Astrocyte (in vitro differentiated cells and primary cell): Measurements from ENCODE around the gene NXPH3. TPM values are rescaled to one million over a fixed set of nuclear protein-coding genes. Genes with fewer than 3 reads are reported as not detected.

ENCODE experiments used
- DNase-seq: peaks from one replicate; pipeline ENCODE4 v3.0.0-alpha.2; 2010; ENCODE audit warnings: low read depth
- FAIRE-seq: peaks from 2 replicates; lab custom pipeline; 2011; peaks lifted over from hg19 to GRCh38; lab: Jason Lieb, UNC
- H2AFZ ChIP-seq: 2 replicates; pipeline ENCODE4 v1.6.0; 2012; ENCODE audit warnings: low read depth, low read length, inconsistent platforms
- H3K27ac ChIP-seq: 2 replicates; pipeline ENCODE4 v1.5.1; 2011; ENCODE audit warnings: low read depth, low read length, inconsistent platforms
- H3K27me3 ChIP-seq: 2 replicates; pipeline ENCODE4 v1.6.0; 2011; ENCODE audit warnings: low read length, inconsistent platforms; ENCODE audit not compliant: insufficient read depth
- H3K36me3 ChIP-seq: 2 replicates; pipeline ENCODE4 v1.5.1; 2011; ENCODE audit warnings: low read length, inconsistent platforms; ENCODE audit not compliant: insufficient read depth
- H3K4me1 ChIP-seq: 2 replicates; pipeline ENCODE4 v1.5.1; 2011; ENCODE audit warnings: low read length, inconsistent platforms; ENCODE audit not compliant: insufficient read depth
- H3K4me2 ChIP-seq: 2 replicates; pipeline ENCODE4 v1.6.0; 2012; ENCODE audit warnings: low read length, inconsistent platforms
- H3K4me3 ChIP-seq: 2 replicates; pipeline ENCODE4 v1.5.1; 2011; ENCODE audit warnings: low read depth, mild to moderate bottlenecking, low read length, inconsistent platforms; ENCODE audit not compliant: insufficient read depth
- H3K79me2 ChIP-seq: 2 replicates; pipeline ENCODE4 v1.6.0; 2012; ENCODE audit warnings: mild to moderate bottlenecking, low read length, inconsistent platforms; ENCODE audit not compliant: insufficient read depth
- H3K9ac ChIP-seq: 2 replicates; pipeline ENCODE4 v1.6.0; 2012; ENCODE audit warnings: mild to moderate bottlenecking, low read length, inconsistent platforms
- H3K9me3 ChIP-seq: 2 replicates; pipeline ENCODE4 v1.5.1; 2012; ENCODE audit warnings: low read depth, mild to moderate bottlenecking, low read length, inconsistent platforms; ENCODE audit not compliant: insufficient read depth
- H4K20me1 ChIP-seq: 2 replicates; pipeline ENCODE4 v1.6.0; 2012; ENCODE audit warnings: low read length, inconsistent platforms; ENCODE audit not compliant: insufficient read depth
- H3K27ac Mint-ChIP-seq: one replicate; pipeline ENCODE4 v1.8.0; 2021; ENCODE audit warnings: mild to moderate bottlenecking, mixed read lengths; ENCODE audit not compliant: unreplicated experiment
- H3K27me3 Mint-ChIP-seq: one replicate; pipeline ENCODE4 v1.8.0; 2021; ENCODE audit warnings: low read depth, mixed read lengths; ENCODE audit not compliant: unreplicated experiment
- H3K36me3 Mint-ChIP-seq: one replicate; pipeline ENCODE4 v1.8.0; 2021; ENCODE audit warnings: low read depth, mixed read lengths; ENCODE audit not compliant: unreplicated experiment
- H3K4me1 Mint-ChIP-seq: one replicate; pipeline ENCODE4 v1.8.0; 2021; ENCODE audit warnings: low read depth, mixed read lengths; ENCODE audit not compliant: unreplicated experiment
- H3K4me3 Mint-ChIP-seq: one replicate; pipeline ENCODE4 v1.8.0; 2021; ENCODE audit warnings: mild to moderate bottlenecking, moderate library complexity, mixed read lengths; ENCODE audit not compliant: unreplicated experiment
- H3K9me3 Mint-ChIP-seq: one replicate; pipeline ENCODE4 v1.8.0; 2021; ENCODE audit warnings: mild to moderate bottlenecking, mixed read lengths; ENCODE audit not compliant: unreplicated experiment
- CTCF ChIP-seq: IDR thresholded peaks from 2 replicates; pipeline ENCODE4 v1.5.1; 2011; ENCODE audit warnings: low read depth, mild to moderate bottlenecking, inconsistent platforms, low read length, moderate library complexity; ENCODE audit not compliant: insufficient read depth
- EZH2 ChIP-seq: IDR thresholded peaks from 2 replicates; pipeline ENCODE4 v1.6.1; 2012; ENCODE audit warnings: mild to moderate bottlenecking, low read length, inconsistent platforms; ENCODE audit not compliant: insufficient read depth
- total RNA-seq: library from RNA; stranded (reverse); gene quantifications from 2 replicates; pipeline ENCODE4 v1.2.1, GENCODE V29; 2021

NXPH3 gene
- total RNA-seq, 1 donor from 2014 or later: 0.43 TPM

GRCh38 chr17:49530118-49530517 is 45.6 kb upstream of the NXPH3 start:
- no peak for DNase-seq
- Mint-ChIP-seq H3K27me3 (peaks cover 74% of the 10 kb centered on the region), H3K4me1 (no peaks in the 10 kb centered on the region), H3K36me3 (peaks cover 2% of the 10 kb centered on the region), H3K4me3 (no peak overlapping the region), H3K27ac (no peak overlapping the region), H3K9me3 (no peaks in the 10 kb centered on the region)
- Histone ChIP-seq H3K27me3 (peaks cover 46% of the 10 kb centered on the region), H3K4me2 (no peak overlapping the region), H3K27ac (no peak overlapping the region), H3K9me3 (no peaks in the 10 kb centered on the region), H3K79me2 (no peaks in the 10 kb centered on the region), H3K4me1 (no peaks in the 10 kb centered on the region), H3K9ac (no peak overlapping the region), H4K20me1 (no peaks in the 10 kb centered on the region), H3K36me3 (no peaks in the 10 kb centered on the region), H2AFZ (no peak overlapping the region), H3K4me3 (no peak overlapping the region)
- no peak for FAIRE-seq
- TF ChIP-seq EZH2 (no peak), CTCF (no peak)

GRCh38 chr17:49543860-49544259 is 31.8 kb upstream of the NXPH3 start:
- Histone ChIP-seq H3K27ac (no peak overlapping the region), H3K9ac (no peak overlapping the region), H2AFZ (no peak overlapping the region), H3K36me3 (no peaks in the 10 kb centered on the region), H4K20me1 (no peaks in the 10 kb centered on the region), H3K79me2 (no peaks in the 10 kb centered on the region), H3K9me3 (no peaks in the 10 kb centered on the region), H3K4me1 (no peaks in the 10 kb centered on the region), H3K4me3 (no peak overlapping the region), H3K4me2 (no peak overlapping the region), H3K27me3 (peaks cover 7% of the 10 kb centered on the region)
- Mint-ChIP-seq H3K4me1 (no peaks in the 10 kb centered on the region), H3K4me3 (no peak overlapping the region), H3K36me3 (no peaks in the 10 kb centered on the region), H3K9me3 (peaks cover 16% of the 10 kb centered on the region), H3K27me3 (peaks cover 53% of the 10 kb centered on the region), H3K27ac (no peak overlapping the region)
- FAIRE-seq (no peak), DNase-seq (no peak)
- TF ChIP-seq EZH2: no peak
- no peak for TF ChIP-seq CTCF

GRCh38 chr17:49545007-49545660 is 30.5 kb upstream of the NXPH3 start:
- no peak overlapping the region for H2AFZ ChIP-seq
- Mint-ChIP-seq H3K4me3 (no peak overlapping the region), H3K9me3 (peaks cover 13% of the 10 kb centered on the region), H3K27ac (no peak overlapping the region), H3K4me1 (no peaks in the 10 kb centered on the region), H3K27me3 (peaks cover 61% of the 10 kb centered on the region), H3K36me3 (no peaks in the 10 kb centered on the region)
- FAIRE-seq: no peak
- DNase-seq: no peak
- H3K79me2 ChIP-seq: no peaks in the 10 kb centered on the region
- TF ChIP-seq EZH2 (no peak), CTCF (no peak)
- no peaks in the 10 kb centered on the region for H3K9me3 ChIP-seq
- no peak overlapping the region for H3K9ac ChIP-seq
- no peak overlapping the region for H3K27ac ChIP-seq
- peaks cover 6% of the 10 kb centered on the region for H3K27me3 ChIP-seq
- no peaks in the 10 kb centered on the region for H3K4me1 ChIP-seq
- no peak overlapping the region for H3K4me2 ChIP-seq
- no peaks in the 10 kb centered on the region for H3K36me3 ChIP-seq
- no peaks in the 10 kb centered on the region for H4K20me1 ChIP-seq
- H3K4me3 ChIP-seq: no peak overlapping the region
